Mesenchymal stem cell (in vitro differentiated cells and primary cell): Measurements from ENCODE around the gene DHRSX.

ENCODE experiments used
- DNase-seq: peaks from one replicate; pipeline ENCODE4 v3.0.0-alpha.2; 2013
- H2AFZ ChIP-seq: one replicate; pipeline ENCODE4 v1.6.1; 2013; ENCODE audit warnings: low read depth, mild to moderate bottlenecking, control low read depth, inconsistent platforms, low read length, moderate library complexity
- H2AK5ac ChIP-seq: 2 replicates; pipeline ENCODE4 v1.6.1; 2013; ENCODE audit warnings: low read length, moderate library complexity, mild to moderate bottlenecking, inconsistent platforms; ENCODE audit not compliant: severe bottlenecking
- H2BK120ac ChIP-seq: one replicate; pipeline ENCODE4 v1.6.1; 2013; ENCODE audit warnings: low read depth, mild to moderate bottlenecking, inconsistent platforms, low read length, moderate library complexity
- H2BK12ac ChIP-seq, 2 experiments: one replicate each; pipeline ENCODE4 v1.6.1; 2013; ENCODE audit warnings: inconsistent platforms in 2 of 2, low read length in 2 of 2, mild to moderate bottlenecking in 2 of 2, moderate library complexity in 2 of 2, control low read depth in 1 of 2
- H2BK15ac ChIP-seq: one replicate; pipeline ENCODE4 v1.6.1; 2013; ENCODE audit warnings: mild to moderate bottlenecking, low read depth, inconsistent platforms; ENCODE audit not compliant: poor library complexity, severe bottlenecking
- H2BK5ac ChIP-seq: 2 replicates; pipeline ENCODE4 v1.6.1; 2013; ENCODE audit warnings: low read depth, mild to moderate bottlenecking, low read length, control low read depth, inconsistent platforms; ENCODE audit not compliant: poor library complexity, severe bottlenecking
- H3K14ac ChIP-seq, 2 experiments: one replicate each; pipeline ENCODE4 v1.6.1; 2013; ENCODE audit warnings: inconsistent platforms in 2 of 2, low read length in 2 of 2, control low read depth in 1 of 2, mild to moderate bottlenecking in 1 of 2, moderate library complexity in 1 of 2
- H3K18ac ChIP-seq, 2 experiments: one replicate each; pipeline ENCODE4 v1.6.1; 2013; ENCODE audit warnings: inconsistent platforms in 2 of 2, low read length in 2 of 2, control low read depth in 1 of 2, low read depth in 1 of 2, mild to moderate bottlenecking in 1 of 2
- H3K23ac ChIP-seq, 2 experiments: one replicate each; pipeline ENCODE4 v1.6.1; 2013; ENCODE audit warnings: inconsistent platforms in 2 of 2, low read length in 2 of 2, mild to moderate bottlenecking in 2 of 2, moderate library complexity in 2 of 2, control low read depth in 1 of 2
- H3K27ac ChIP-seq: 2 replicates; pipeline ENCODE4 v1.5.1; 2013; ENCODE audit warnings: mild to moderate bottlenecking, moderate library complexity, low read length, control low read depth, inconsistent platforms; ENCODE audit not compliant: poor library complexity, severe bottlenecking
- H3K27me3 ChIP-seq, 2 experiments: 2 replicates each; pipeline versions ENCODE4 v1.6.1 to v1.7.0; 2013; ENCODE audit warnings: low read length in 2 of 2, mild to moderate bottlenecking in 2 of 2, moderate library complexity in 2 of 2, control low read depth in 1 of 2, inconsistent platforms in 1 of 2; ENCODE audit not compliant: control insufficient read depth in 1 of 2, insufficient read depth in 1 of 2
- H3K36me3 ChIP-seq, 2 experiments: 2 replicates each; pipeline versions ENCODE4 v1.6.1 to v1.7.0; 2013; ENCODE audit warnings: low read length in 2 of 2, control low read depth in 1 of 2, inconsistent platforms in 1 of 2, low read depth in 1 of 2, mild to moderate bottlenecking in 1 of 2; ENCODE audit not compliant: insufficient read depth in 2 of 2, control insufficient read depth in 1 of 2
- H3K4ac ChIP-seq, 2 experiments: one replicate each; pipeline ENCODE4 v1.6.1; 2013; ENCODE audit warnings: inconsistent platforms in 2 of 2, low read length in 2 of 2, mild to moderate bottlenecking in 2 of 2, moderate library complexity in 2 of 2, control low read depth in 1 of 2, low read depth in 1 of 2
- H3K4me1 ChIP-seq: 2 replicates; pipeline ENCODE4 v1.6.1; 2013; ENCODE audit warnings: low read depth, low read length, control low read depth; ENCODE audit not compliant: control insufficient read depth, insufficient read depth
- H3K4me2 ChIP-seq: 2 replicates; pipeline ENCODE4 v1.6.1; 2013; ENCODE audit warnings: low read length, mild to moderate bottlenecking, inconsistent platforms; ENCODE audit not compliant: poor library complexity, severe bottlenecking
- H3K4me3 ChIP-seq, 2 experiments: 2 replicates each; pipeline versions ENCODE4 v1.5.1 to v1.7.0; 2013; ENCODE audit warnings: low read length in 2 of 2, mild to moderate bottlenecking in 2 of 2, control low read depth in 1 of 2, low read depth in 1 of 2; ENCODE audit not compliant: insufficient read depth in 1 of 2
- H3K79me1 ChIP-seq: replicated peaks from 2 replicates; pipeline ENCODE4 v1.6.1; 2013; ENCODE audit warnings: mild to moderate bottlenecking, control low read depth, low read length, inconsistent platforms; ENCODE audit not compliant: poor library complexity, severe bottlenecking
- H3K9ac ChIP-seq: 2 replicates; pipeline ENCODE4 v1.7.0; 2013; ENCODE audit warnings: mild to moderate bottlenecking, low read length, moderate library complexity
- H3K9me3 ChIP-seq: 2 replicates; pipeline ENCODE4 v1.7.0; 2013; ENCODE audit warnings: mild to moderate bottlenecking, low read length; ENCODE audit not compliant: control insufficient read depth
- H4K8ac ChIP-seq: one replicate; pipeline ENCODE4 v1.6.1; 2013; ENCODE audit warnings: inconsistent platforms, mild to moderate bottlenecking, low read length, moderate library complexity
- H4K91ac ChIP-seq: one replicate; pipeline ENCODE4 v1.6.1; 2013; ENCODE audit warnings: mild to moderate bottlenecking, low read length, inconsistent platforms
- WGBS: methylation state at CpG from one replicate; pipeline ENCODE4 v1.1.7; 2013; ENCODE audit warnings: mixed read lengths; 5-methylcytosine and 5-hydroxymethylcytosine counted together

The DHRSX gene

GRCh38 chrX:2498781-2499302 is 1.9 kb downstream of the DHRSX start:
- Histone ChIP-seq H3K36me3 (peaks cover 5 to 12% of the 10 kb centered on the region in 2 experiments), H3K9ac (peak overlapping the region; percentile 91), H3K23ac (no peak overlapping the region), H3K14ac (no peak overlapping the region), H3K18ac (no peak overlapping the region), H3K4me3 (peak overlapping the region in 1 of 2 experiments; percentile 75), H2BK15ac (no peak overlapping the region), H3K27ac (peak overlapping the region; percentile 66), H2AFZ (no peak overlapping the region), H3K79me1 (peaks cover 1% of the 10 kb centered on the region), H2BK12ac (no peak overlapping the region), H3K4me2 (peak overlapping the region; percentile 41), H3K4me1 (peaks cover 18% of the 10 kb centered on the region), H4K8ac (no peak overlapping the region), H3K4ac (no peak overlapping the region), H2BK5ac (no peak overlapping the region), H3K9me3 (no peaks in the 10 kb centered on the region), H4K91ac (no peak overlapping the region), H2BK120ac (no peak overlapping the region), H3K27me3 (no peaks in the 10 kb centered on the region), H2AK5ac (no peak overlapping the region)
- 6% methylated on average over 8 of the region's 10 CpGs for whole genome bisulfite sequencing
- DNase-seq = peak; percentile 59

GRCh38 chrX:2497961-2498780 is 2.6 kb downstream of the DHRSX start:
- H2BK120ac ChIP-seq = no peak overlapping the region
- H4K8ac ChIP-seq = no peak overlapping the region
- H2BK5ac ChIP-seq = no peak overlapping the region
- H3K27ac ChIP-seq = peak overlapping the region; percentile 69
- H3K27me3 ChIP-seq = no peaks in the 10 kb centered on the region
- no peak overlapping the region for H3K14ac ChIP-seq
- H3K23ac ChIP-seq = no peak overlapping the region
- H2BK15ac ChIP-seq = no peak overlapping the region
- H4K91ac ChIP-seq = no peak overlapping the region
- H3K4me3 ChIP-seq = peak overlapping the region in 1 of 2 experiments; percentile 75
- peaks cover 1% of the 10 kb centered on the region for H3K79me1 ChIP-seq
- peaks cover 18% of the 10 kb centered on the region for H3K4me1 ChIP-seq
- H2AFZ ChIP-seq = no peak overlapping the region
- H3K4me2 ChIP-seq = peak overlapping the region; percentile 55
- H2BK12ac ChIP-seq = no peak overlapping the region
- 66% methylated on average over 9 of the region's 11 CpGs for WGBS
- peak overlapping the region in 1 of 2 experiments; percentile 68 for H3K4ac ChIP-seq
- peaks cover 5 to 12% of the 10 kb centered on the region in 2 experiments for H3K36me3 ChIP-seq
- peak; percentile 49 for DNase-seq
- no peak overlapping the region for H3K18ac ChIP-seq
- H3K9ac ChIP-seq = peak overlapping the region; percentile 91
- H2AK5ac ChIP-seq = no peak overlapping the region
- H3K9me3 ChIP-seq = no peaks in the 10 kb centered on the region

GRCh38 chrX:2495595-2495994 is 5.2 kb downstream of the DHRSX start:
- H3K4me2 ChIP-seq = no peak overlapping the region
- no peak overlapping the region for H3K4ac ChIP-seq
- no peak overlapping the region for H3K9ac ChIP-seq
- H3K36me3 ChIP-seq = peaks cover 12 to 19% of the 10 kb centered on the region in 2 experiments
- H3K27me3 ChIP-seq = no peaks in the 10 kb centered on the region
- H4K91ac ChIP-seq = no peak overlapping the region
- H2BK5ac ChIP-seq = no peak overlapping the region
- H2AFZ ChIP-seq = no peak overlapping the region
- H3K23ac ChIP-seq = no peak overlapping the region
- H3K4me3 ChIP-seq = no peak overlapping the region
- H2BK120ac ChIP-seq = no peak overlapping the region
- H3K18ac ChIP-seq = no peak overlapping the region
- peaks cover 11% of the 10 kb centered on the region for H3K4me1 ChIP-seq
- no peak overlapping the region for H3K27ac ChIP-seq
- H3K9me3 ChIP-seq = no peaks in the 10 kb centered on the region
- 95% methylated on average over 9 of the region's 14 CpGs for WGBS
- H2BK15ac ChIP-seq = no peak overlapping the region
- H4K8ac ChIP-seq = no peak overlapping the region
- H2AK5ac ChIP-seq = no peak overlapping the region
- DNase-seq = no peak
- no peak overlapping the region for H2BK12ac ChIP-seq
- H3K79me1 ChIP-seq = peaks cover 15% of the 10 kb centered on the region
- no peak overlapping the region for H3K14ac ChIP-seq

- no peak overlapping the region for H3K4me3 ChIP-seq
- H3K27me3 ChIP-seq = no peaks in the 10 kb centered on the region
- no peak overlapping the region for H3K23ac ChIP-seq
- no peak overlapping the region for H3K4me2 ChIP-seq
- WGBS = 97% methylated on average over 22 of the region's 22 CpGs
- DNase-seq = no peak
- no peak overlapping the region for H2AK5ac ChIP-seq
- H3K27ac ChIP-seq = no peak overlapping the region
- H2BK15ac ChIP-seq = no peak overlapping the region
- H3K4ac ChIP-seq = no peak overlapping the region
- no peak overlapping the region for H2BK120ac ChIP-seq
- no peak overlapping the region for H2BK12ac ChIP-seq
- H2AFZ ChIP-seq = no peak overlapping the region
- no peaks in the 10 kb centered on the region for H3K9me3 ChIP-seq
- no peak overlapping the region for H2BK5ac ChIP-seq
- H3K9ac ChIP-seq = no peak overlapping the region
- H4K91ac ChIP-seq = no peak overlapping the region
- H3K36me3 ChIP-seq = peaks cover 41 to 48% of the 10 kb centered on the region in 2 experiments
- no peak overlapping the region for H3K18ac ChIP-seq
- H3K79me1 ChIP-seq = peaks cover 42% of the 10 kb centered on the region
- H3K4me1 ChIP-seq = peaks cover 12% of the 10 kb centered on the region
- no peak overlapping the region for H3K14ac ChIP-seq
- no peak overlapping the region for H4K8ac ChIP-seq
Measured at GRCh38 chrX:2492531-2493218, 8.1 kb downstream of the DHRSX start.
